Activated CD4-positive, alpha-beta T cell treated with anti-CD3 and anti-CD28 coated beads, Interleukin-2, Interleukin-4, amounts not matched to agents 100 ng/mL and 50 ng/mL, durations not matched to agents 16 hours and 8 hours (primary cell): ENCODE measurements around the gene CES2.
"Not testable (repeated sequence)": the region's sequence is repeated elsewhere in the genome, so short reads cannot be mapped to it uniquely, and the experiment has no call there.

Experiments
- DNase-seq: peaks from one replicate; pipeline ENCODE4 v3.0.0-alpha.2; 2020; ENCODE audit warnings: low spot score

CES2 gene

DNA sequence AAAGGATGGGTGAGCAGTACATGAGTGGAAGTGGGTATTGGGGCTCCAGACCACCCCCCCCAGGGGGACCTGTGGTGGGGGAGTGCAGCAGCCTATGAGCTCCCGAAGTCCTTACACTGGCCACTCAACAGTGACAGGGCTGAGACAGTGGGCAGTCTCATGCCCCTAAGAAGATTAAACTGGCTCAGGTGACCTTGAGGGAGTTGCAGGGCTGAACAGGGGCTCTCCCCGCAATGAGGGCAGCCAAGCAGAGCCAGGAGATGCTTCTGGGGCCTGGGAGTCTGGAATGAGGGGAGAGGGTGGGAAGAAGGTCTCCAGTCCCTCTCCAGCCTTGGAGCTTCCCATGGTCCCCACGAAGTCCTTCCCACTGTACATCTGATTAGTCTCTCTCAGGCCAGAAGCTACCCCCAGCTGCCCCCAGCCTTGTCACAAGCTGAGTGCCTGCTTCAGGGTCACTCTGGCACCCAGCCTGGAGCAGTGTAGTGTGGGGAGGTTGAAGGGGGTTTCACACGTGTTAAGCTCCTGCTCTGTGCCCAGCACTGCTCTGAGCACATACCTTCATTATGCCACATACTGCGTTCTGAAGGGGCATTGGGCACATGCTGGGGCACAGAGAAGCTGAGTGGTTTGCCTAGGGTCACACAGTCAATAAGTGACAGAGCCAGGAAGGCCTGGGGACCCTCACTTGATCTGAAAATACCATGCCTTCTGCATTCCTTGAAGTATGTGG, 15.6 kb upstream of the CES2 start:
- no peak for DNase-seq

- DNase-seq = no peak
These were observed 15.1 kb upstream of the CES2 start for GRCh38 chr16:66920299-66920590.

GRCh38 chr16:66920924-66921680, 14.2 kb upstream of the CES2 start:
- DNase-seq = no peak

GRCh38 chr16:66921729-66922450, 13.4 kb upstream of the CES2 start:
- no peak for DNase-seq

DNA sequence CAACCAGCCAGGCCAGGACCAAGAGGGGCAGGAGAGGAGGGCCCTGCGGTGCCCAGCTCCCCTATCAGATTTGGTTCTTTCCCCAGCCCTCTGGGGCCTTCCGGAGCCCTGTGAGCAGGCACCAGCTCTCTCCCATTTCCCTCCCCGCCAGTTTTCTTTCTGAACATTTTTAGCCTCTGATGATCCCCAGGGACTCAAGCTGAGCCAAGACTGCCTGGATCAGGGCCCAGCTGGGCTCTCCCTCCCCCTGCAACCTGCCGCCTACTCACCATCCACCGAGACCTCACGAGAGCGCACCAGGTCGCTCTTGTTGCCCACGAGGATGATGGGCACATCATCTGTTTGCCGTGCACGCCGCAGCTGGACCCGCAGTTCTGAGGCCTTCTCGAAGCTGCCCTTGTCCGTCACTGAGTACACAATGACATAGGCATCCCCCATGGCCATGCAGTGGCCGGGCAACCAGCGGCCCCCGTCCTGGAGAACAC, 12.0 kb upstream of the CES2 start:
- no peak for DNase-seq

- DNase-seq = no peak
These were observed 11.4 kb upstream of the CES2 start for GRCh38 chr16:66923866-66924265.

GRCh38 chr16:66924527-66925321, 10.6 kb upstream of the CES2 start:
- no peak for DNase-seq

DNA sequence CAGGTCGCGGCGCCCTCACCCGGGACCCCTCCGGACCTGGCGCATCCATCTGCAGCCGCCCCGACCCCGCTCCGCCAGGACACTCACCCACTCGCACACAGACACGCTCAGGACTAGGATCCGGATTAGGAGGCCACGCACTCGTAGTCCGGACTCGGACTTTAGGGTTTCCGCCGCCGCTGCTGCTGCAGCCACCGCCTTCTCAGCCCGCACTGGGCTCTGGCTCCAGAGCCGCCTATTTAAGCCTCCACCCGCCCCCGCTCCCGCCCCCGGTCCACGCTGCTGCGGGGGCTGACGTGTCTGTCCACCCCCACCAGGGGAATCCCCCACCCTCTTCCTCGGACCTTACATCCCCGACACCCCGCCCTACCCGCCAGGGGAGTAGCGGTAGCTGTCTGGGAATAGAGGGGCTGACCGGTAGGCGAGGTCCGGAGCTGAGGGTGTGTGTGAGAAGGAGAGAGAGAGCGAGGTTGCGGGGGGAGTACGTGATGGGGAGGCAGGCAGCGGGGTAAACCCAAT, 9.9 kb upstream of the CES2 start, which contains the start of gene RRAD:
Gene RRAD, minus strand, starts transcription at position 214 of the 519 bp plus-strand sequence. CDS start 356 bp downstream, outside the sequence.
- DNase-seq = no peak

DNA sequence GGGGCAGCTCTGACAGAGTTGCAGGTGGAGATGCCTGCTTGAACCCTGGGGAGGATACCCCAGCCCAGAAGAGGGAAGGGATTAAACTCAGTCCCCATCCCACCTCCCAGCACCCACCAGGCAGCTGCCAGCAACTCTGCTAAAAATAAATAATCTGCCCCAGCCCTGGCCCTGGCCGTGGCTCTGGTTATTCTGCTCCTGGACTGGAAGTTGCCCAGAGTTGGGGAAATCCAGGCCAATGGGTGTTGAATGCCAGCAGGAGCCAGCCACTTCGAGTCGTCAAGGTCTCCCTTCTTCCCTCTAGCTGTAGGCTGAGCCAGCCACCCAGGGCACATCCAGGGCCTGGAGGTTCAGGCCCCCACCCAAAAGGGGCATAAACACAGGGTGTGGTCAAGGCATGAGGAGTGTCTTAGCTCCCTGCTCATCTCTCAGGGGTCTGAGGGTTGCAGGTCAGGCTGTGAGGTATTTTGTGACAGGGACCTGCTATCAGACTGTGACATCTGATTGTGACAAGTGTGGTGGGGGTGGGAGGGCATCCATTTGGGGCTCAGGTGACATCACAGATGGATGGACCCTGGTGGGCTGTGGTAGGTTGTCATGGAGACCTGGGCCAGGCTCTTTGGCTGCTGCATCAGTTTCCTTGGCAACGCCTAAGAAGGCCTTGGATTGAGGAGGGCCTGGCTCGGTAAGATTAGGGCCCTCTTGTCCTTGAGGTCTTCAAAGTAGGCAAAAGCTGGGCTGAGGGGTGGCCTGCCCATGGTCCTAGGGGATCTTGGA, 9.0 kb upstream of the CES2 start:
- no peak for DNase-seq

DNA sequence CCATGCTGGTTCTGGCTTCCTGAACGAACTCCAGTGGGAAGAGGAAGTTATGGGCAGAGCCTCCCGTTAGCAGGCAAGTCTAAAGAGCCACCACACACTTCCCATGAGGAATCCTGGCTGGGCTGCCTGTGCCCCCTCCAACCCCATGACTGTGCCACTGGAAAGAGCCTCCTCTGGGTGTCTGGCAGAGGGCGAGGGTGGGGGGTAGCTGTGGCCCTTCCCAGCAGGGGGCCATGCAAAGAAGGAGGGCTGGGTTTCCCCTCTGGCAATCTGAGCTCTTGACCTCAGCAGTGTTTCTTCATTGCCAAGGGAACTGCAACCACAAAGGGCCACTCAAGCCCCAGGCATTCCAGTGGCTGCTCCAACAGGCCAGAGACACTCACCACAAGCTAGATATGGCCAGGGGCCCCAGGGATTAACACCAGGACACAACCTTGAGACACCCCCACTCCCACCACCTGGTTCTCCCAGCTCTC, 8.3 kb upstream of the CES2 start:
- no peak for DNase-seq

- no peak for DNase-seq
These were observed 7.2 kb upstream of the CES2 start for GRCh38 chr16:66927918-66928649.

GRCh38 chr16:66928702-66929388, 6.5 kb upstream of the CES2 start:
- DNase-seq = peak; percentile 39

GRCh38 chr16:66930189-66930588, 5.1 kb upstream of the CES2 start:
- no peak for DNase-seq

DNA sequence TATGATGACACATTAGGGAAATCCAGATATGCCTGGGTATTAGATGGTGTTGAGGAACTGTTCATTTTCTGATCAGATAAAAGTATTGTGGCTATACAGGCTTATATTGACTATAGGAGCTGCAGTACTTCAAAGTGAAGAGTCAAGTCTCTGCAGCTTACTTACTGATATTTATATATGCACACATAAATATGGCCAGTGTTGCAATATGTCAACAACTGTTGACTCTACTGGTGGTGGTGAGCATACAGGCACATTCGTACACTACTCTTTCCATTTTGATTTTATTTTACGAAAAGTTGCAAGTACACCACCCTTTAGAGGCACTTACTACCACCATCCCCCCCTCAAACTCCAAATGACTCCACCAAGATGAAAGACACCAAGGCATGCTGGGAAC, 3.7 kb upstream of the CES2 start:
- no peak for DNase-seq

- DNase-seq = no peak
These were observed 3.2 kb upstream of the CES2 start for GRCh38 chr16:66932076-66932475.

- peak; percentile 37 for DNase-seq
These were observed 1.6 kb upstream of the CES2 start for GRCh38 chr16:66933776-66934137.

DNA sequence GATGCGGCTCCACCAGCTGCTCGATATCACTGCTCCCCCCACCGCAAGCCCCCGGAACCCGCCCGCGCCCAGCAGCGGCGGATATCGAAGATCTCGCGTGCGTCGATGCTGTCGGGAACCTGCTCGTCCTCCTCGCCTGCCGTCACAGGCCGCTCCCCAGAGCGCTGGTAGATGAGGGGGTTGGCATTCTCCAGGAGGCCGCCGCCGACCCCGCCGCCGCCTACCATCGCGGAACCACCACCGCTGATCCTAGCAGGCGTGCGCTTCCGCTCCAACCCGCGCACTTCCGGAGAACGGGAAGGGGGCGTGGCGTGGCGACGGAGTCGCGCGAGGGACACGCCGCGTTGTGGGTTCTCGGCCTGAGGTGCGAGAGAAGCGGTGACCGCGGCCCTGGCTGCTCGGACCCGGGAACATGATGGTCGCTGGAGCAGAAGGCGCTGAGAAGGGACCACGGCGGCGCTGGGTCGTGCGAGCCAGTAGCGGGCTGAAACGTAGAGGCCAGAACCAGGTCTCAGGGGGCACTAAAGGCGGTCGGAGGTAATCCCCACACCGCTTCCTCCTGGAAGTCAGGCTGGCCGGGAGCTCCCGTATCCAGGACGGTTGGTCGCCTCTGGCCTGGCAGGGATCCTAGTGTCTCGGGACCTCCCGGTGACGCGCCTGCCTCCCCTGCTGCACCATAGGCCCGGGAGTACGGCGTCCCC, 1.0 kb upstream of the CES2 start, which contains the start of gene CIAO2B:
Gene CIAO2B, minus strand, starts transcription at position 265 of the 701 bp plus-strand sequence. Its CDS starts 38 bp downstream, at position 227.
- DNase-seq = peak; percentile 88

DNA sequence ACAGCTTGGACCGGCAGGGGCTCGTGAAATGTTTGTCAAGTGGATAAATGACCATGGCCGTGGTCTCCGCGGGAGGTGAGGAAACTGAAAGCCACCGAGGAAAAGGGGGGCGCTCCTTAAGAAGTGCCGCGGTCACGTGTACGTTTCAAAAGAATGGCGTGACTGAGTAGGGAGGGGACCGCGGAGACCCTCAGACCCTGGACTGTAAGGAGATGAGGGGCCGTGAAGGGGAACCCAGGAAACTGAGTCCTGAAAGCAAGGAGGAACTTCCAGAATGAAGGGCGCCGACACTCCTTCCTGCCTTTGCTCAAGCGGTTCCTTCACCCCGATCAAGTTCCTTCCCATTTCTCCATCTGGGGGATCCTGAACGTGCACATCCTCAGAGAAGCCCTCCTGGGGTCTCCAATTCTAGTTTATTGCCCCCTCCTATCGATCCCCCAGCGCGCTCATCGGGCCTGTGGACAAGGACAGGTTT, 440 bp upstream of the CES2 start:
- DNase-seq = not testable (repeated sequence)

- no peak for DNase-seq
These were observed 1.1 kb downstream of the CES2 start for GRCh38 chr16:66936462-66936861.
